ENCODE results near the gene LSM7.

Gene LSM7

DNA sequence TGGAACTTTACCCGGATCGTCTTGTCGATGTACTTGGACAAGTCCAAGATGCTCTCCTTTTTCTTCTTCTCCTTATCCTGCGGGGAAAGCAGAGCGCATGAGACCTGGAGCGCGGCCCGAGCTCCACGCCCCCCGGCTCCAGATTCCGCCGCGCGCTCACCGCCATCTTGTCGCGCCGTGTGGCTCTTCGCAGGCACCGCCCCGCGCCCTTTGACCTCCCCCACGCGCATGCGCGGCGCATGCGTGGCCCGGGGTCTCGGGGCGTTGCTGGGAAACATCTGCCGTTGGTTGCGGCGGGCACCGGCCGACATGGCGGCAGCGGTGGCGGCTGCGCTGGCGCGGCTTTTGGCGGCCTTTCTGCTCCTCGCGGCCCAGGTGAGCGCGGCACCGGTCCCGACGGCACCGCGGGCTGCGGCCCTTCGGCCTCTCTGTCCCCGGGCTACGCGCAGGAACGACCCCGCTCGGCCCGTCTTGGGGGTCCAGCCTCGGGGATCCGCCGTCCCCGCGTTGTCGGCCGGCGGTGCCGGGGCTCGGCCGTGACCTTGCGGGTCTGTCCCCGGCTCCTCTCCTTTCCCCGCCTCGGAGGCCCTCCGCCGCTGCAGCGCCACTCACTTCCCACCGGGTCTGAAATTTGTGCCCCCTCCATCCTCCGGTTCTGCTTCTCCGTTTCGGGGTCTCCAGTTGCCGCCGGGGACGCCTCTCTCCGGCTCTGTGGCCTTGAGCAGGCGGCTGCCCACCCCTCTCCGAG, at the start of gene LSM7, which contains the start of gene SPPL2B:
Gene LSM7, minus strand, starts transcription at position 186 of the 748 bp plus-strand sequence. Its CDS starts 20 bp downstream, at position 166.
Gene SPPL2B, plus strand, starts transcription at position 284 of the 748 bp plus-strand sequence. Its CDS starts 26 bp downstream, at position 310.
- peak; percentile 65 for DNase-seq

DNA sequence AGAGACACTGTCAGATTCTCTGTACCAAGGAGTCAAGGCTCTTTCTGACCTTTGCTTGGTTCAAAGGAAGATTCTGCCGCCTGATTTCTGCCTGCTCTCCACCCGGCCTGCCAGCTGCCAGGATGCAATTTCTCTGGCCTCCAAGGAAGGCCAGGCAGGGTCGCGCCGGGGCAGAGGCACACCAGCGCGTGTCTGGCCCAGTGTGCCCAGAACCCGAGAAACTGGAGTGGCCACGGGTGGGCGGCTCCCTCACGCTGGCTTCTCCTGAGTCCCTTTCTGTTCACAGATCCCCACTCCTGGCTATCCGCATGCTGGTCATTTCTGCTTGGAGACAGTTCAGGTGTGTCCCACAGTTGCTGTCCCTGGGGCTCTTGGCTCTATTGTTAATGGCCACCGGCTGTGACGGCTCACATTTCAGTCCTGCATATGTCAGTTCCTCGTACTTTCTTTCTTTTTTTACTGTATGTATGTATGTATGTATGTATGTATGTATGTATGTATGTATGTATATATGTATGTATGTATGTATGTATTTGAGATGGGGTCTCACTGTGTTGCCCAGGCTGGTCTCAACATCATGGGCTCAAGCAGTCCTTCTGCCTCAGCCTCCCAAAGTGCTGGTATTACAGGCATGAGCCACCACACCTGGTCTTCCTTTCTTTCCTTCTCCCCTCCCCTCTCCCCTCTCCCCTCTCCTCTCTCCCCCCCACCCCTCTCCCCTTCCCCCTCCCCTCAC, 48.6 kb upstream of the LSM7 start:
- no peak for DNase-seq

DNA sequence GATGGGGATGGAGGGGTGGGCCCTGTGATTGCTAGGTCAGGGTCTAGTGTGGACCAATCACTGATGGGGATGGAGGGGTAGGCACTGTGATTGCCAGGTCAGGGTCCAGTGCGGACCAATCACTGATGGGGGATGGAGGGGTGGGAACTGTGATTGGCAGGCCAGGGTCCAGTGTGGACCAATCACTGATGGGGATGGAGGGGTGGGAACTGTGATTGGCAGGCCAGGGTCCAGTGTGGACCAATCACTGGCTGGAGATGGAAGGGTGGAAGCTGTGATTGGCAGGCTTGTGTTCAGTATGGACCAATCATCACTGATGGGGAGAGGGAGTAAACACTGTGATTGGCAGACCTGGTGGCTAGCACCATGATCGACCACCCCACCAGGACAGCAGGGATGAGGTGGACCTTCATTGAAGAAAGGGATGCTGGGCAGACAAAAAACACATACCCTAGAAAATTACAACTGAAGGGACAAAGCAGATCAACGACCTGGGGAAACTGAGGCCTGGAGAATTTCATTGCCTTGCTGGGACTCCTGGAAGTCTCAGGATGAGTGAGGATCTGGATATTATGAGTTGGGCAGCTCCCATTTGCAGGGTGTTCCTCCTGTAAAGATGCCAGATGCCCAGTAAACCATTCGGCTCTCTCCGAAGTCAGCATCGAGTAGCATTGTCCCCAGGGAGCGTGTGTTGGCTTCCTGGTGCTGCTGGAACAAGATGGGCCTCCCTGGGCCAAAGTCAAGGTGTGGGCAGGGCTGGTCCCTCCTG, 47.2 kb upstream of the LSM7 start:
- no peak for DNase-seq

DNA sequence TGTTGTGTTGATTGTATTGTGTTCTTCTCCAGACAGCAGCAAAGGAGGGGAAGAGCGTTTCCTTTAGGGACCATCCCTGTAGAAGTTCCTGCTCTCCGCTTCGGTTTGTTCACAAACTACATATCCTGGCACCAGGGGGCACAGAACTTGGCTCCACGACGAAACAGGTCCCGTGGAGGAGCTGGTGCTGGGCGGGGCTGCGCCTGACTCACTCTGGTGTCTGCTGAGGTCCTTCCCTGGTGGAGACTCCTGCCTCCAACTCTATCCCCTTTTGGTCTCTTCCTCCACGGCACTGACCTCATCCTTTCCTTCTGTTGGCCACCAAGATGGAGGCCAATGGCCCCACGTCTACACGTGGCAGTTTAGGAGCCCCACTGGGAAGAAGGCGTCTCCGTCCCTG, 46.4 kb upstream of the LSM7 start:
- no peak for DNase-seq

DNA sequence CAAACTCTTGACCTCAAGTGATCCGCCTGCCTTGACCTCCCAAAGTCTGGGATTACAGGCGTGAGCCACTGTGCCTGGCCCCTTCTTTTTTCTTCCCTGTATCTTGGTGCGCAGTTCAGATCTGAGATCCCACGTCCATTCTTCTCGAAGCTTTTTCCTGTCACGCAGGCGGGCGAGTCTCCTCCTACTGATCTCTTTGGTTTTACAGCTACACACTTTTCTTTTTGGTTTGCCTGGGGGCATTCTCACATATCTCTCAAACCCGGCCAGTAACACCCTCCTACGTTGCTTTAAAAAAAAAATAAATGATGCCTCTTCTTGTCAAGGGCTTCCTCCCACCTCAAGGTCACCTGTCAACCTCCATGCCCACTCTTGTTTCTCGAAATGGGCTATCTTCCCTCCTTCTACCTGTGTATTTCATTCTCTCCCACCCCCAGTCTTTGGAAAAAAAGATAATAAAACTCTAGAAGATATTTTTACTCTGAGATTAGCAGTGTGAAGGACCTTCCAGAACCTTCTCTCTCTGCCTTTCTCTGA, 43.8 kb upstream of the LSM7 start:
- DNase-seq, result no peak

DNA sequence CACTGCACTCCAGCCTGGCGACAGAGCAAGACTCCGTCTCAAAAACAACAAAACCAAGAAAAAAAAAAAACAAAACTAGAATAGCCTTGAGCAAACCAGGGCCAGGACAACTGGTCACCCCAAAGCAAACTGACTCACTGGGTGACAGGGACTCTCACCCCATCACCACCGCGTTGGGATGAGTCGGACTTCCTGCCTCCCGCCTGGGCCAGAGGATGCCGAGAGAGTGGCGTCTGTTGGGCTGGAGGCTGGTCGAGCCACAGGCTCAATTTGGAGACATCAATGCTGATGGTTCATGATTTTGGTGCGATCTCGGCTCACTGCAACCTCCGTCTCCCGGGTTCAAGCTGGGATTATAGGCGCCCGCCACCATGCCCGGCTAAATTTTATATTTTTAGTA, 43.3 kb upstream of the LSM7 start:
- DNase-seq, result no peak

DNA sequence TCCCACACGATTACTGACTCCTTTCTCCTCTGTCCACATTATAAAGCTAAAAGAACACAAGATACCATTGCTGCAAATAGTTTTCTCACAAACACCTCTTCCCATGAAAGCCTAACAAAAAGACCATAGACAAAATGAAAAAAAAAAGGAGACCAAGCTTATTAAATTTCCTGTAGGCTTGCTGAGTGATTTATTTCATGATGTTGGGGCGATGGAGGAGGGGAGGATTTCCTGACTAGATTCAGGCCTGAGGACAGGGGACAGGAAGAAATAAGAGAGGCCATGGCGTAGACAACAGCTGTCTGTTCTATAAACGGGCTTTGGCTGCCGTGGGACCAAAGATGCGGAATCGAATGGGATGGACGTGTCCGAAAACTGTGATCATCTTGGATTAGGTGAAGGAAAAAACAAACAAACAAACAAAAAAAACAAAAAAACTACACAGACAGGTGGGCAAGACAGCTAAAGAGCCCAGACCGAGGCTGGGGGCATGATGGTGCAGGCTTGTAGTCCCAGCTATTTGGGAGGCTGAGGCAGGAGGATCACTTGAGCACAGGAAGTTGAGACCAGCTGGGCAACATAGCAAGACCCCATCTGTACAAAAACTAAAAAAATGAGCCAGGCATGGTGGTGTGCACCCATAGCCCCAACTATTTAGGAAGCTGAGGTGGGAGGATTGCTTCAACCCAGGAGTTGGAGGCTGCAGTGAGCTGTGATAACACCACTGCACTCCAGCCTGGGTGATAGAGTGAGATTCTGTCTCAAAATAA, 37.0 kb upstream of the LSM7 start:
- DNase-seq, result no peak

DNA sequence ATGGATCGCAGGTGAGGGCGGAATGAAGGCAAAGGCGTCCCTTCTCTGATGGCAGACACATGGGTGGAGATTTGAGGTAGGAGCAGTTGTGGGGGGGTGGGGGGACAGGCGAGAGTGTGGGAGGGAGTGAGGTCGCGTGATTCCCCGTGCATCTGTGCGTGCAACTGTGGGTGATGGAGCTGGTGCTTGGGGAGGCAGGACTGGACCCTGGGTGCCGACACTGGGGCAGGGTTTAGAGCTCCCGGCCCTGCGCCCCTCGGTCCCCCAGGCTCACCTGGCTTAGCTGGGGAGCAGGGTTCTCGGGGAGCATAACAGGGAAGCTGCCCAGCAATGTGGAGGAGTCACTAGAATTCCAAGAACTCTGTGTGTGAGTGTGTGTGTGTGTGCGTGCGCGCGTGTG, 35.0 kb upstream of the LSM7 start:
- no peak for DNase-seq

DNA sequence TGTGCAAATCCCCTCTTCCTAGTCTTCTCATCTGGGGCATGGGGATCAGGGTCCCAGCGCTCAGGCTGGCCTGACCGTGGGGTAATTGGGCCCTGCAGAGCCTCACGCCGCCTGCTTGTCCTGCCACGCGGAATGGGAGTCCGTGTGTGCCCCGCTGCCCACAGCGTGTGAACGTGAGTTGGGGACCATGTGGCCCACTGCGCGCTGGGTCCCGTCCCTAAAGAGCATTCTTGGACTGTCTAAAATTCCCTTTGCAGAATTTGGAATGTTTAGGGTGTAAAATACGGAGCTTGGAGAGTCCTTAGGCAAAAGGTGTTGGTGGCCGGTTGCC, 34.5 kb upstream of the LSM7 start:
- DNase-seq, result no peak

DNA sequence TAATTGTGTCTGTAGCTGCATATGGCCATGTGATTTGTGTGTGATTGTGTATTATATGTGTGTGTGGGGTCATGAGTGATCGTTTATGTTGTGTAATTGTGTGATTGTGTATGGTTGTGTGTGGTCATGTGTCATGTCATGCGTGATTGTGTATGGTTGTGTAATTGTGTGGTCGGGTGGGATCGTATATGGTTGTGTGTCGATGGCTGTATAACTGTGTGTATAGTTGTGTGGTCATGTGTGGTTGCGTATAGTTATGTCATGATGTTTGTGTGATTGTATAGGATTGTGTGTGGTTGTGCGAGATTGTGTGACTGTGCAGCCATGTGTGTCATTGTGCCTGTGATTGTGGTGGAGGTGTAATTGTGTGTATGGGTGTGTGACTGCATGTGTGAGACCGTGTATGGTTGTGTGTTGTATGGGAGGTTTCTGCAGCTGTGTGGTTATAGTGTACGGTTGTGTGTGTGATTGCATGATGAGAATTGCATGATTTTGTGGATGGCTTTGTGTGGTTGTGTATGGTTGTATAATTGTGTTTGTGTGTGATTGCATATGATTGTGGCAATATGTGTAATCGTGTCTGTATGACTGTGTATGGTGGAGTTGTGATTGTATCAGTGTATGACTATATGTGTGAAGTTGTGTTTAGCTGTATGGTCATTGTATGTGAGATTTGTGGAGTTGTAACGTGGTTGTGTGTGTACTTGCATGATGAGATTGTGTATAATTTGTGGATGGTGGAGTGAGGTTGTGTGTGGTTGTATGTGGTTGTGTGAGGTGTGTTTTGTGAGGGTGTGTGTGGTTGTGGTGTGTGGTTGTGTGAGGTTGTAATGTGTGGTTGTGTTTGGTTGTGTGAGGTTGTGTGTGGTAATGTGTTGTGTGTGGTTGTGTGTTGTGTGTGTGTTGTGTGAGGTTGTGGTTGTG, 33.9 kb upstream of the LSM7 start:
- DNase-seq, result no peak

DNA sequence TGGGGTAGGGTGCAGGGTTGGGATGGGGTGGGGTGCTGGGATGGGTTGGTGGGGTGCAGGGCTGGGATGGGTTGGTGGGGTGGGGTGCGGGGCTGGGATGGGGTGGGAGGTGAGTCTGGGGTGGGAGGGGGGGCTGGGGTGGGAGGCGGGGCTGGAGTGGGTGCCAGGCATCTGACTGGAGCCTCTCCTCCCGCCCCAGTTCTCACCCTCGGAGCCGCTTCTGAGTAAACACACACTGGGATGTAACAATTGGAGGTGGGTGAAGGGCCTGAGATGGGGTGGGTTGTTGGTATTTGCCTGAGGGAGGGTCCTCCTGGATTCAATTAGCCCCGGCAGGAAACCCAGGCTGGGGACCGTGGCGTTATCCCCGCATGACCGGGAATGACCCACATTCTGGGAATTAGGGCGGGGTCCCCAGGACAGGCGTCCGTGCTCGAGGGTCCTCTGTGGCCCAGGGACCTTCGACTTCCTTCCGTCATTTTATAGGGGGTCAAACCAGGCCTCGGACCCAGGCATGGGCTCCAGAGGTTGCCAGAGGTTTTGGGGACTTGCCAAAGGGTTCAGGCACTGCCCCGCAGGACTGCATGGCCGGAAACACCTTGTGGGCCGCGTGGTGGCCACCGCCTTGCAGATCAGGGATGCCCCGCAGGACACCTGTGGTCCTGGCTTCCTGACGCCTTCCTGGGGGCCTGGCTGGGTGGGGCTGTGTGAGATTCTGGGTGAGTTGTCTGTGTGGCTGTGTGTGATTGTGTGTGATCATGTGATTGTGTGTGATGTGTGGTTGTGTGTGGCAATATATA, 33.1 kb upstream of the LSM7 start:
- no peak for DNase-seq

DNA sequence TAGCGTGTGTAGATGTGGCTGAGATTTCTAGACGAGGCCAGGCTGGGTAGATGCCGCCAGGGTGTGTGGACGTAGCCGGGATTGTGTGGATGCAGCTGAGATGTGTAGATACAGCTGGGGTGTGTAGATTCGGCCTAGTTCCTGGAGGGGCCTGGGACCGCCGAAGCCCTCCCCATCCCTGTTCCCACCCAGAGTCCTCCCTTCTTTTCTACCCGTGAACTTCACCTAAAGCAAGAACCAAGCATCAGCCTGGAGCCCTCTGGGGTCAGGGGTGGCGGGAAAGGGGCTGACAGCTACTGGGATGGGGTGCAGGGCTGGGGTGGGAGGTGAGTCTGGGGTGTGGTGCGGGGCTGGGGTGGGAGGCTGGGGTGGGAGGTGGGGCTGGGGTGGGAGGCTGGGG, 32.4 kb upstream of the LSM7 start:
- DNase-seq, result no peak

DNA sequence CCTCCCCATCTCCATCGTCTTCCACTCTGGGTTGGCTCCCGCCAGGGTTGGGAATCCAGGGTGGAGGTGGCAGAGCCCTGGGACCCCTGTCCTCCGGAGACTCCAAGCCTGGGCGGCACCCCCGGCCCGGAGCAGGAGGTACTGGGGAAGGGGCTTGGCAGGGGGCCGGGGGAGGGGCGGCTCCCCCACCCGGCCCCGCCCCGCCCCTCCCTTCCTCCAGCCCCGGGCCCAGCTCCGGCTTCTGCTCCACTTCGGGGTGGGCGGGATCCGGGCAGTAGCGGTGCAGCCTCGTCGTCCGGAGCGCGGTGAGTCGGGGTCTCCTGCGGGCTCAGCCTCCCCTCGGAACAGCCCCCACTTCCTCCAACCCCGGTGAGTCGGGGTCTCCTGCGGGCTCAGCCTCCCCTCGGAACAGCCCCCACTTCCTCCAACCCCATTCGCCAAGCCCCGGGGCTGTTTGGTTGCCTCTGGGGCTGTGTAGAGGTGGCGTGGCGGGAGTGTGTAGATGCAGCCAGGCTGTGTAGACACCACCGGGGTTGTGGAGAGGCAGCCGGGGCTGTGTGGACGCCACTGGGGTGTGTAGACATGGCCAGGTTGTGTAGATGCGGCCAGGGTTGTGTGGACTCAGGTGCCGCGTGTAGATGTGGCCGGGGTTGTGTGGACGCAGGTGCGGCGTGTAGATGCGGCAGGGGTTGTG, 31.8 kb upstream of the LSM7 start, which contains the start of gene TMPRSS9:
Gene TMPRSS9, plus strand, starts transcription at position 274 of the 694 bp plus-strand sequence. CDS start 29,521 bp downstream, outside the sequence.
- DNase-seq, result no peak

DNA sequence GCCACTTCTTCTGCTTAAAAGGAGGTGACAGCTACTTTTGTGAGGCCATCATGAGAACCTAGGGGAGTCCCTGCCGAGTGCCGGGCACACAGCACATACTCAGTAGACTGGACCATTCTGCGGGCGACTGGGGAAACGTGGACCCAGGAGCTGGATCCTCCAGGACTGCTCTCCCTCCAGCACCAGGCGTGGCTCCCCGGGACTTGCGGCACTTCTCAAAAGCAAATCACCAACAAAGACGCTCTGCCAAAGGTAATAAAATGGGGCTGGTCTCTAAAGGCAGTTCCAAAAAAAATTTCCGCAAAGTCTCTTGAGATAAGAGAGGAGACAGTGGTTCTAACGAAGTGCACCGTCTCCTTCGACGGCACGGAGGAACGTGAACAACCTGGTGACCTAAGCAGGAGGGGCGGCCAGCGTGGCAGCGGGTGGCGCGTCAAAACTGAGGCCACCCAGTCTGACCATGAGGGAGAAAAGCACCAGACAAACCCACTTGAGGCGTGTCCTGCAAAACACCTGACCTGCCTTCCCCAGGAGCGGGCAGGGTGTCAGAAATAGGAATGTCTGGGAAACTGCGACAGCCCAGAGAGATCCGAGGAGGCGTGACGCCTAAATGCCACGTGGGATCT, 30.3 kb upstream of the LSM7 start:
- DNase-seq, result no peak

DNA sequence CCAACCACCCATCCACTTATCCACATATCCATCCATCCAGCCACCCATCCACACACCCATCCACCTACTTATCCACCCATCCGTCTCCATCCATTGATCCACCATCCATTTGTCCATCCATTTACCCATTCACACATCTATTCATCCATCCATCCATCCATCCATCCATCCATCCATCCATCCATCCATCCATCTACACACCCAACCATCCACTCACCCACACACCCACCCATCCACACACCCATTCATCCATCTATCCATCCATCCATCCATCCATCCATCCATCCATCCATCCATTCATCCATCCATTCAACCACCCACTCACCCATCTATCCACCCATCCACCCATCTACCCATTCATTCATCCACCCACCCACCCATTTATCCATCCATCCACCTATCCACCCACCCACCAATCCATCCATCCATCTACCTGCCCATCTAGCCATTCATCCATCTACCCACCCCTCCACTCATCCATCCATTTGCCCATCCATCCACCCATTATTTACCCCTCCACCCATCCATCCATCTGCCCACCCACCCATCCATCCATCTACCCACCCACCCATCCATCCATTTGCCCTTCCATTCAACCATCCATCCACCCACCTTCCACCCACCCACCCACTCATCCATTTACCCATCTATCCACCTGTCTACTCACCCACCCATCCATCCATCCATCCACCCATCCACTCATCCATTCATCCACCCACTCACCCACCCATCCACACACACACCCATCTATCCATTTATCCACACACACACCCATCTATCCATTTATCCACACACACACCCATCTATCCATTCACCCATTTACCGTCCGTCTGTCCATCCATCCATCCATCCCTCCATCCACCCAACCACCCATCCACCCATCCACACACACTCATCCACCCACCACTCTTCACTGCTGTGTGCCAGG, 29.2 kb upstream of the LSM7 start:
- DNase-seq, result no peak

DNA sequence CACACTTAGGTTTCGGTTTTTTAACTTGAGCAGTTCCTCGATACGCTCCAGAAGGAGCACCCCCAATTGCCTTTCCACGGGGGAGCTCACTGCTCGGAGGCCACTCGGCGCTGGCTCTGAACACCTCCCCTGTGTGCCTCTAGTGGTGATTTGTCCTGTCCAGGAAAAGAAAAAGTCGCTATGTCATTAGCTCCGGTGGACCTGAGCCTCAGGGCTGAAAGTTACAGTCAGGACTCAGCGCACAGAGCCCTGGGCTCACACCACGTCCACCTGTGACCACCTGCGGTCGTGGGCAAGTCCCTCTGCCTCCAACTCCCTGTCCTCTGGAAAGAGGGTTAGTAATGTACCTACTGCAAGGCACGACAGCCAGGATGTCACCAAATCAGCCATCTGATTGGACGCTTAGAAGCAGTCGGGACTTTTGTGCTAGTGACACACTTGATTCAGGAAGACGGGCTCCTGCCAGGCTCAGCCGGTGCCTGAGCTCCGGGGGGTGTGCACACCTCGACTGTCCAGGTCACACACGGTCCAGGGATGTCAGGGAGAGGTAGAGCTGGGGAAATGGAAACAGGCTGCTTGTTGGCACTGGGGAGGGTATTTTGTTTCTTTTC, 27.8 kb upstream of the LSM7 start:
- no peak for DNase-seq

DNA sequence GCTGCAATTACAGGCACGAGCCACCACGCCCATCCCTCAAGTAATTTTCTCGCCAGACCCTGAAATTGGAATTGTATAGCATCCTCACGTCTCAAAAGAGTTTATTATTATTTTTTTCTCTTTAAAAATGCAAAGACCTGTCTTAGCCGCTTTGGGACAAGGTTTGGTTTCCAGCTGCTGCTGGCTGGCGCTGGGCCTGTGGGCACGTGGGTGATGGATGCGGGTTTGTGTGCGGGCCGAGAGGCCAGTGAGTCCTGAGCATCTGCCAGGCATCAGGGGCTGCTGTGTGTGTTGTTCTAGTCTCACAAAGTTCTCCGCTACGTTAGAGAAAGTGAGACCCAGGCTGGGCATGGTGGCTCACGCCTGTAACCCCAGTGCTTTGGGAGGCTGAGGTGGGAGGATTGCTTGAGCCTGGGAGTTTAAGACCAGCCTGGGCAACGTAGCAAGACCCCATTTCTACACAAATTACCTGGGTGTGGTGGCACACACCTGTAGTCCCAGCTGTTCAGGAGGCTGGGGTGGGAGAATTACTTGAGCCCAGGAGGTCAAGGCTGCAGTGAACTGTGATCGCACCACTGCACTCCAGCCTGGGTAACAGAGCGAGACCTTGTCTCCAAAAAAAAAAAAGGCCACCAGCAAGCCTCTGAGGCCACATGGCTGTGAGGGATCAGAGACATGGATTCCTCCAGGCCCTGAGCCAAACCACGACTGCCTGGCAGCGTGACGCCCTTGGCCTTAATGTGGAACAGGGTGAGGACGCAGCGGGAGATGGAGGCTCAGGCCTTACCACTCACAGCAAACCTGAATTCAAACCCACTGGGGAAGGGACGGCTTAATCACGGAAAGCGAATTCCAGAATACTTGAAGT, 27.0 kb upstream of the LSM7 start:
- no peak for DNase-seq

Measured in kidney glomerular epithelial cell (primary cell).